ENCODE data around the gene CNTN3. TPM values are rescaled to one million over a fixed set of nuclear protein-coding genes. Genes with fewer than 3 reads are reported as not detected.
A peak's percentile ranks its signal among the peaks of the same experiment; 100 is the strongest.

Gene CNTN3
- total and polyA plus RNA-seq, 2 experiments from 2014 or later = 4.1 to 12.1 TPM

DNA sequence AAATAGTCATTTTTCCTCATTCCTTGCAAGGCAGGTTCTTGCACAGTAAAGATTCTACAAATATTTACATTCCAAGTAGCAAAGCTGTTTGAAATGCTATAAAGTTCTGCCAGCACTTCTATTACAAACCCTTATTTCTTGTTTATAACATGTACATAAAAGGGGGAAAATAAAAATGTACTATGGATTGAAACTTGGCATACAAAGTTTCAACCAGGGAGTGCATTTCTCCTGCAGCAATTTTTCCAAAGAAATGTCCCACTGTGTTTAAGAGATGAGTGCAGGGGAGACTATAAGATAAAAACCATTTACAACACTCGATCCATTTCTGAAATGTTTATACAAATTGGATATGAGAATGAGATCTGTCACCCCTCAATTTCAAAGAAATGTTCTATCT lies 3.3 kb downstream of the CNTN3 start:
- peaks cover 11% of the 10 kb centered on the region for H3K4me1 ChIP-seq (ENCODE audit: insufficient read depth)
- no peak overlapping the region for H3K27ac ChIP-seq
- H3K36me3 ChIP-seq (replicated peaks; ENCODE audit: insufficient read depth, low read depth) = no peaks in the 10 kb centered on the region
- H3K4me3 ChIP-seq = no peak overlapping the region
- no peaks in the 10 kb centered on the region for H3K9me2 ChIP-seq (replicated peaks; ENCODE audit: insufficient read depth)
- 52% methylated on average over 1 of the region's 1 CpG for WGBS (ENCODE audit: low lambda C conversion rate, missing lambda C conversion rate)
- no peak overlapping the region for H2AFZ ChIP-seq
- no peak for DNase-seq (ENCODE audit: low spot score)
- no peaks in the 10 kb centered on the region for H3K79me2 ChIP-seq
- H3K27me3 ChIP-seq = peaks cover 27% of the 10 kb centered on the region
- H3K9me3 ChIP-seq (ENCODE audit: low read depth) = no peaks in the 10 kb centered on the region
- H3K4me2 ChIP-seq = peak overlapping the region; percentile 88
- TF ChIP-seq, protein P1, sequence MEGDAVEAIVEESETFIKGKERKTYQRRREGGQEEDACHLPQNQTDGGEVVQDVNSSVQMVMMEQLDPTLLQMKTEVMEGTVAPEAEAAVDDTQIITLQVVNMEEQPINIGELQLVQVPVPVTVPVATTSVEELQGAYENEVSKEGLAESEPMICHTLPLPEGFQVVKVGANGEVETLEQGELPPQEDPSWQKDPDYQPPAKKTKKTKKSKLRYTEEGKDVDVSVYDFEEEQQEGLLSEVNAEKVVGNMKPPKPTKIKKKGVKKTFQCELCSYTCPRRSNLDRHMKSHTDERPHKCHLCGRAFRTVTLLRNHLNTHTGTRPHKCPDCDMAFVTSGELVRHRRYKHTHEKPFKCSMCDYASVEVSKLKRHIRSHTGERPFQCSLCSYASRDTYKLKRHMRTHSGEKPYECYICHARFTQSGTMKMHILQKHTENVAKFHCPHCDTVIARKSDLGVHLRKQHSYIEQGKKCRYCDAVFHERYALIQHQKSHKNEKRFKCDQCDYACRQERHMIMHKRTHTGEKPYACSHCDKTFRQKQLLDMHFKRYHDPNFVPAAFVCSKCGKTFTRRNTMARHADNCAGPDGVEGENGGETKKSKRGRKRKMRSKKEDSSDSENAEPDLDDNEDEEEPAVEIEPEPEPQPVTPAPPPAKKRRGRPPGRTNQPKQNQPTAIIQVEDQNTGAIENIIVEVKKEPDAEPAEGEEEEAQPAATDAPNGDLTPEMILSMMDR (IDR thresholded peaks at IDR 0.05; ENCODE audit: poor library complexity) = no peak
- H4K20me1 ChIP-seq (ENCODE audit: insufficient read depth, poor library complexity, severe bottlenecking) = no peaks in the 10 kb centered on the region

DNA sequence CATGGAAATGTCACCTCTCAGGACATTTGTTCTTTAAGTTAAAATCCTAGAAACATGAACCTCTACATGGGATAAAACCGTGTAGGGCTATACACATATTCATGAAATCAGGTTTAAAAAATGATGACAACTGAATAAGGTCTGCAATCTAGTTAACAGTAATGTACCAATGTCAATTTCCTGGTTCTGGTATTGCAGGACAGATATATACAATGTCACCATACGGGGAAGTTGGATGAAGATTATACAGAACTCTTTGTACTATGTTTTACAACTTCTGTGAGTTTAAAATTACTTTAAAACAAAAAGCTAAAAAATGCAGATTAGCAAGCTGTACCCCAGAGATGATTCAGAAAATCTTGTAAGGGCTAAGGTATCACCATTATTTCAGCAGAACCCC lies 6.7 kb downstream of the CNTN3 start:
- Histone ChIP-seq H3K4me1 (ENCODE audit: insufficient read depth) (peaks cover 11% of the 10 kb centered on the region), H4K20me1 (ENCODE audit: insufficient read depth, poor library complexity, severe bottlenecking) (no peaks in the 10 kb centered on the region), H3K27ac (no peak overlapping the region), H3K4me3 (no peak overlapping the region), H3K36me3 (replicated peaks; ENCODE audit: insufficient read depth, low read depth) (no peaks in the 10 kb centered on the region), H2AFZ (no peak overlapping the region), H3K9me3 (ENCODE audit: low read depth) (no peaks in the 10 kb centered on the region), H3K9me2 (replicated peaks; ENCODE audit: insufficient read depth) (no peaks in the 10 kb centered on the region), H3K27me3 (peaks cover 7% of the 10 kb centered on the region), H3K79me2 (peaks cover 2% of the 10 kb centered on the region), H3K4me2 (no peak overlapping the region)
- WGBS (ENCODE audit: low lambda C conversion rate, missing lambda C conversion rate) = 88% methylated on average over 2 of the region's 2 CpGs
- DNase-seq (ENCODE audit: low spot score) = no peak
- TF ChIP-seq, protein P1 (IDR thresholded peaks at IDR 0.05; ENCODE audit: poor library complexity) = no peak
- TF ChIP-seq EZH2 (IDR thresholded peaks at IDR 0.05; ENCODE audit: borderline replicate concordance) (no peak), EZH2phosphoT487 (IDR thresholded peaks at IDR 0.05; ENCODE audit: low read depth, severe bottlenecking, unreplicated experiment) (no peak)

DNA sequence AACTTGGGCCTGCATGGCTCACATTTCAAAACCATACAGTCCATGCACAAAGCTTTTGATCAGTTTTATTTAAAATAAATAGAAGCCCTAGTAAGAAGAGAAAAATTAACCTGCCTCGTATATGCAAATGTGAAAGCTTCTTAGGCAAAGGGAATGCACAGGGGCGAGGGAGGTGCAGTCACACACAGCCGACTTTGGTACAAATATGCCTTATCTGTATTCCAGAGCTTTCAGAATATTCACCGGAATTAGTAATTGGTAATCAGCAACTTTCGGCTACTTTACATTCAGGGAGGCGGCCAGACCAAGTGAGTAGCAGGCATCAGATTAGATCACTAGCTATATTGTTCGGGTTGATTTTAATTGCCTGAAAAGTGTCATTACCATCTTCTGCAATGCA lies 7.5 kb downstream of the CNTN3 start:
- H3K79me2 ChIP-seq = peaks cover 2% of the 10 kb centered on the region
- H3K27ac ChIP-seq = no peak overlapping the region
- no peaks in the 10 kb centered on the region for H4K20me1 ChIP-seq (ENCODE audit: insufficient read depth, poor library complexity, severe bottlenecking)
- no peak overlapping the region for H3K4me2 ChIP-seq
- H3K27me3 ChIP-seq = no peaks in the 10 kb centered on the region
- no peak for TF ChIP-seq EZH2 (IDR thresholded peaks at IDR 0.05; ENCODE audit: borderline replicate concordance)
- TF ChIP-seq EZH2phosphoT487 (IDR thresholded peaks at IDR 0.05; ENCODE audit: low read depth, severe bottlenecking, unreplicated experiment) = no peak
- TF ChIP-seq, protein P1 (IDR thresholded peaks at IDR 0.05; ENCODE audit: poor library complexity) = no peak
- H3K9me3 ChIP-seq (ENCODE audit: low read depth) = no peaks in the 10 kb centered on the region
- peaks cover 11% of the 10 kb centered on the region for H3K4me1 ChIP-seq (ENCODE audit: insufficient read depth)
- no peak overlapping the region for H2AFZ ChIP-seq
- no peak for DNase-seq (ENCODE audit: low spot score)
- no peaks in the 10 kb centered on the region for H3K36me3 ChIP-seq (replicated peaks; ENCODE audit: insufficient read depth, low read depth)
- no peak overlapping the region for H3K4me3 ChIP-seq
- 93% methylated on average over 7 of the region's 7 CpGs for WGBS (ENCODE audit: low lambda C conversion rate, missing lambda C conversion rate)
- H3K9me2 ChIP-seq (replicated peaks; ENCODE audit: insufficient read depth) = no peaks in the 10 kb centered on the region

DNA sequence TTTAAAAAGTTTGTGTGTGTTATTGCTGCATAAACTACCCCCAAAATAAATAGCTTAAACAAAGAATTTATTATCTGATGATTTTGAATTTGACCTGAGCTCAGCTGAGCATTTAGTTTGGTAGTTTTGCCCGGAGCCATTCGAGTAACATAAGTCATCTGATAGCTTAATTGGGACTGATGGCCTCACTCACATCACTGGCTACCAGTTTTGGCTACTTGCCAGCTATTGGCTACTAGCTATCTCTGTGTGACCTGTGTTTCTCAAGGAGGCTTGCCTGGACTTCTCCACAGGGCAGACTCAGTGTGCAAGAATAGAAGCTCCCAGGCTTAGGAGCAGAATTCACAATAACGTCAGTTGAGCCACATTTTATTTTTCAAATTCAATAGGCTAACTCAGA lies 9.0 kb downstream of the CNTN3 start:
- Histone ChIP-seq H3K9me2 (replicated peaks; ENCODE audit: insufficient read depth) (no peaks in the 10 kb centered on the region), H3K4me1 (ENCODE audit: insufficient read depth) (no peaks in the 10 kb centered on the region), H3K27ac (no peak overlapping the region), H3K4me3 (no peak overlapping the region), H3K9me3 (ENCODE audit: low read depth) (no peaks in the 10 kb centered on the region), H2AFZ (no peak overlapping the region), H3K4me2 (no peak overlapping the region), H3K36me3 (replicated peaks; ENCODE audit: insufficient read depth, low read depth) (no peaks in the 10 kb centered on the region), H4K20me1 (ENCODE audit: insufficient read depth, poor library complexity, severe bottlenecking) (no peaks in the 10 kb centered on the region), H3K79me2 (peaks cover 2% of the 10 kb centered on the region), H3K27me3 (no peaks in the 10 kb centered on the region)
- 95% methylated on average over 3 of the region's 3 CpGs for WGBS (ENCODE audit: low lambda C conversion rate, missing lambda C conversion rate)
- no peak for DNase-seq (ENCODE audit: low spot score)
- no peak for TF ChIP-seq EZH2 (IDR thresholded peaks at IDR 0.05; ENCODE audit: borderline replicate concordance)
- TF ChIP-seq, protein P1 (IDR thresholded peaks at IDR 0.05; ENCODE audit: poor library complexity) = no peak
- TF ChIP-seq EZH2phosphoT487 (IDR thresholded peaks at IDR 0.05; ENCODE audit: low read depth, severe bottlenecking, unreplicated experiment) = no peak
